Activated T-helper 17 cell treated with anti-CD3 and anti-CD28 coated beads, Interleukin-2, amount 50 U/mL, for 72 hours (primary cell): ENCODE data around the gene CRIP1. TPM values are rescaled to one million over a fixed set of nuclear protein-coding genes. Genes with fewer than 3 reads are reported as not detected.

ENCODE experiments used
- ATAC-seq: fragments of 150-1000 bp; cut with Tn5 transposase; replicated peaks from 2 replicates; pipeline ENCODE4 v1.10.0; 2021; ENCODE audit warnings: mild to moderate bottlenecking, moderate library complexity
- H3K27ac Mint-ChIP-seq: one replicate; pipeline ENCODE4 v1.8.0; 2022; ENCODE audit warnings: mixed read lengths
- H3K27me3 Mint-ChIP-seq: one replicate; pipeline ENCODE4 v1.8.0; 2022; ENCODE audit warnings: mixed read lengths
- H3K36me3 Mint-ChIP-seq: one replicate; pipeline ENCODE4 v1.8.0; 2022; ENCODE audit warnings: low read depth, mild to moderate bottlenecking, mixed read lengths
- H3K4me1 Mint-ChIP-seq: one replicate; pipeline ENCODE4 v1.8.0; 2022; ENCODE audit warnings: mixed read lengths
- H3K4me3 Mint-ChIP-seq: one replicate; pipeline ENCODE4 v1.8.0; 2022; ENCODE audit warnings: mild to moderate bottlenecking, mixed read lengths
- H3K9me3 Mint-ChIP-seq: one replicate; pipeline ENCODE4 v1.8.0; 2022; ENCODE audit warnings: mixed read lengths
- total RNA-seq, 2 donors: library from RNA; stranded (reverse); gene quantifications; one replicate each; pipeline ENCODE4 v1.2.3, GENCODE V29; 2022

The CRIP1 gene
- total RNA-seq, 2 donors from 2014 or later = 271 to 358 TPM

DNA sequence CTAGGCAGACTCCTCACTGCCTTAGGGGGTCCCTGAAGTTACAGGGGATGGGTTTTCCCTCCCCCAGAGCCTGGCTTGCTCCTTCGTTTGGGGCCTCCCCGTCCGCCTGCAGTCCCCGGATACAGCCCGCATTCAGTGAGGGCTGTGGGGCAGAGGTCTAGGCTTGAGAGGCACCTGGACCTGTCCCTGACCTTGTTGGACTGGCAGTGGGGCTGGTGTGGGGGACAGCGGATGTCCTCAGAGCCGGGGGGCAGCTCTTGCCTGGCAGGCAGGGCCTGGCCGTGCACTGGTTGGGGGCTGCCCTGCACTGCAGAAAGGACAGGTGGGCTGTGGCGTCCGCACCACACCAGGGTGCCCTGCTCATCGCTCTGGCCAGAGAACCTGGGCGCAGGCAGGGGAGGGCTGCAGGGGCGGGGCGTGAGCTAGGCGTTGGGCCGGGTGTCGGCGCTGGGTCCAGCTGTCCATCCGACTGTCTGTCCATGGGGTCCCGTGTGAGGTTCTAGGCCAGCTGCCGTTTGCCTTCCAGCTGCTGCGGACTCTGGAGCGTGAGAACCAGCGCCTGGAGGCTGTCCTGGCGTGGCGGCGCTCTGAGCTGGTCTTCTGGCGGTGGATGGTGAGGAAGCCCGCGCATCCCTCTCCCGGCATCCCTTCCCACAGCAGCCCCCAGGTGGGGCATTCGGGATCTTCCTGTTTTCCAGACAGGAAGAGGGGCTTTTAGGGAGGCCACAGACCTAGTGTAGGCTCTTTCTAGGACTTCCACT is 10.3 kb downstream of the CRIP1 start:
- Mint-ChIP-seq H3K4me1 (no peaks in the 10 kb centered on the region), H3K27me3 (no peaks in the 10 kb centered on the region), H3K36me3 (peaks cover under 1% of the 10 kb centered on the region), H3K4me3 (no peak overlapping the region), H3K27ac (no peak overlapping the region), H3K9me3 (no peaks in the 10 kb centered on the region)
- no peak for ATAC-seq

DNA sequence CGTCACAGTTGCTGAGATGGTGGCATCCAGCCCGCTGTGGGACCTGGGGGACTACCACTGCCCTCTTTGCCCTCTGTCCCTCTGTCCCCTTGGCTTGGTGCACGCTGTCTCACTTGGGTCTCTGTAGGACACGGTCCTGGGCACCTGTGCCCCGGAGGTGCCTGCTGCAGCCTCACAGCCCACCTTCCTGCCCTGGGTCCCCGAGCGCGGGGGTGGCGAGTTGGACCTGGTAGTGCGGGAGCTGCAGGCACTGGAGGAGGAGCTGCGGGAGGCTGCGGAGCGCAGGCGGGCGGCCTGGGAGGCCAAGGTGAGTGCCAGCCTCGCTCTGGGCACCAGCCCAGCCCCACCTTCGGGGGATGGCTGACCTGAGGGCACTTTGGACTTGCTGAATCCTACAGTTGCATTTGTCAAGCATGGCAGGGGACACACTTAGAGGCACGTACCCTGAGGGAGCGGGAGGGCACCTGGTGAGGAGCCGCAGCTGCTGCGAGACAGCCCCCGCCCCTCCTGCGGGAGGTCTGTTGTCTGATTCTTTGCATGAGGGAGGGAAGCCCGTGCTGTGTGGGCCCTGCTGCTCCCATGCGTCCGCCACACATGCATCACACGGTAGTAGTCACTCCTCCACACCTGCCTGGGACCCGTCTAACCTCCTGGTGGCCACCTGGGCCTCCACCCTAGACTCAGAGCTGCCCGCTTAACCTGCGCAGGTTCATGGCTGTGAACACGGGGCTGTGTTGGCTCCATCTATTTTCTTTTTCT is 11.2 kb downstream of the CRIP1 start:
- no peak for ATAC-seq
- Mint-ChIP-seq H3K36me3 (no peaks in the 10 kb centered on the region), H3K4me1 (no peaks in the 10 kb centered on the region), H3K4me3 (no peak overlapping the region), H3K9me3 (no peaks in the 10 kb centered on the region), H3K27ac (no peak overlapping the region), H3K27me3 (no peaks in the 10 kb centered on the region)

DNA sequence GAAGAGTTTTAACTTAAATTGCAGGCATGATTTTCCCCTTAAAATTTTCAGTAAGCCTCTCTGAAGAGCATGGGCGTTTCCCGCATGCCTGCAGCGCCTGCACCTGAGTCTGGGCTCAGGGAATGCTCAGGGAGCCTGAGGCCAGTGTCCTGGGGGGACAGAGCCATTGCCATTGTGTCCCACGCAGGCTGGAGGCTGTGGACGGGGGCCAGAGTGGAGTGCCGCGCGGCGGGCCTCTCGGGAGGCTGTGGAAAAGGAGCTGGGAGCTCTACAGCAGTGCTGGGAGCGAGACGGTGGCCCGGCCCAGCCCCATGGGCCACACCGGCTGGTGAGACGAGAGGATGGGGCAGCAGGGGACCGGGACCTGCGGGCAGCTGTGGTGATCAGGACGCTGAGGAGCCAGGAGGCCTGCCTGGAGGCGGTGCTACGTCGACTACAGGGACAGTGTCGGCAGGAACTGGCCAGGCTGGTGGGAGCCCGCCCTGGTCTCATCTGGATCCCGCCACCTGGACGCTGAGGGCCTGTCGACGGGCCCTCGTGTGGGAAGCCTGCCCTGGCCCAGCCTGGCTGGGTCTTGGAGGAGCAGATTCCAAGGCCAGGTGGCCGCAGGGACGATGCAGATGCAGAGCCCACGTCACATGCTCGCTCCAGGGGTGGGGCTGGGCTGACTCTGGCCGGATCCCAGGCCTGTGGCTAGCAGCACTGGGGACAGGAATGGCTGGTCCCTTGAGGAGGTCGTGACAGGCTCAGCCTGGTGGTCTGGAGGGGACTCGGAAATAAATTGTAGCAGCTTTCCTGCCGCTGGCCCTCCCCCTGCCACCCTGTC is 12.0 kb downstream of the CRIP1 start:
- Mint-ChIP-seq H3K36me3 (no peaks in the 10 kb centered on the region), H3K4me1 (no peaks in the 10 kb centered on the region), H3K4me3 (no peak overlapping the region), H3K27ac (no peak overlapping the region), H3K9me3 (no peaks in the 10 kb centered on the region), H3K27me3 (no peaks in the 10 kb centered on the region)
- no peak for ATAC-seq

GRCh38 chr14:105499256-105500035 is 12.8 kb downstream of the CRIP1 start:
- Mint-ChIP-seq H3K27me3 (no peaks in the 10 kb centered on the region), H3K36me3 (no peaks in the 10 kb centered on the region), H3K27ac (no peak overlapping the region), H3K9me3 (no peaks in the 10 kb centered on the region), H3K4me1 (no peaks in the 10 kb centered on the region), H3K4me3 (no peak overlapping the region)
- ATAC-seq = no peak

- no peak overlapping the region for H3K4me3 Mint-ChIP-seq
- H3K4me1 Mint-ChIP-seq = no peaks in the 10 kb centered on the region
- H3K27me3 Mint-ChIP-seq = no peaks in the 10 kb centered on the region
- H3K9me3 Mint-ChIP-seq = no peaks in the 10 kb centered on the region
- no peak overlapping the region for H3K27ac Mint-ChIP-seq
- no peak for ATAC-seq
- no peaks in the 10 kb centered on the region for H3K36me3 Mint-ChIP-seq
These were observed 13.5 kb downstream of the CRIP1 start for GRCh38 chr14:105500036-105500725.

- Mint-ChIP-seq H3K27me3 (no peaks in the 10 kb centered on the region), H3K4me1 (no peaks in the 10 kb centered on the region), H3K4me3 (no peak overlapping the region), H3K27ac (no peak overlapping the region), H3K9me3 (no peaks in the 10 kb centered on the region), H3K36me3 (no peaks in the 10 kb centered on the region)
- ATAC-seq = no peak
These were observed 14.0 kb downstream of the CRIP1 start for GRCh38 chr14:105500726-105501101.

- no peak for ATAC-seq
- H3K4me1 Mint-ChIP-seq = no peaks in the 10 kb centered on the region
These were observed 15.0 kb downstream of the CRIP1 start for GRCh38 chr14:105501504-105502291.

GRCh38 chr14:105502446-105503295 is 16.0 kb downstream of the CRIP1 start:
- H3K27ac Mint-ChIP-seq = no peak overlapping the region
- no peaks in the 10 kb centered on the region for H3K9me3 Mint-ChIP-seq
- no peak for ATAC-seq
- no peaks in the 10 kb centered on the region for H3K4me1 Mint-ChIP-seq
- no peak overlapping the region for H3K4me3 Mint-ChIP-seq
- H3K27me3 Mint-ChIP-seq = no peaks in the 10 kb centered on the region
- H3K36me3 Mint-ChIP-seq = no peaks in the 10 kb centered on the region

More at GRCh38 chr14:105501504-105502291, 15.0 kb downstream of the CRIP1 start:
- H3K27me3 Mint-ChIP-seq = no peaks in the 10 kb centered on the region
- no peaks in the 10 kb centered on the region for H3K36me3 Mint-ChIP-seq
- H3K4me3 Mint-ChIP-seq = no peak overlapping the region
- no peaks in the 10 kb centered on the region for H3K9me3 Mint-ChIP-seq
- H3K27ac Mint-ChIP-seq = no peak overlapping the region

DNA sequence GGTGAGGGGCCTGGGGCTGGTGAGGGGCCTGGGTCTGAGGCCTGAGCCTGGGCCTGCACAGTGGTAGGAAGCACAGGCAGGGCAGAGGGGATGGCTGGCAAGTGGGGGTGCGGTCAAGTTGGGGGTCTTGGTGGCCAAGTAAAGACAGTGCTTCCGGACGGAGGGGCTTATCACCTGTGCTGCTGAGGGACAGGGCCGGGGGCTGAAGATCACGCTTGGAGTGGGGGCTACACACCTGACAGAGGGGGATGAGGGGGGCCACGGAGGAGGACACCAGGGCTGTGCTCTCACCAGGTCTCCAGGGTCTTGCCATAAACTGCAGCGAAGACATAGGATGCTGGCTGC is 16.6 kb downstream of the CRIP1 start:
- no peaks in the 10 kb centered on the region for H3K9me3 Mint-ChIP-seq
- no peak for ATAC-seq
- H3K4me3 Mint-ChIP-seq = no peak overlapping the region
- no peaks in the 10 kb centered on the region for H3K36me3 Mint-ChIP-seq
- no peaks in the 10 kb centered on the region for H3K4me1 Mint-ChIP-seq
- no peaks in the 10 kb centered on the region for H3K27me3 Mint-ChIP-seq
- H3K27ac Mint-ChIP-seq = no peak overlapping the region

DNA sequence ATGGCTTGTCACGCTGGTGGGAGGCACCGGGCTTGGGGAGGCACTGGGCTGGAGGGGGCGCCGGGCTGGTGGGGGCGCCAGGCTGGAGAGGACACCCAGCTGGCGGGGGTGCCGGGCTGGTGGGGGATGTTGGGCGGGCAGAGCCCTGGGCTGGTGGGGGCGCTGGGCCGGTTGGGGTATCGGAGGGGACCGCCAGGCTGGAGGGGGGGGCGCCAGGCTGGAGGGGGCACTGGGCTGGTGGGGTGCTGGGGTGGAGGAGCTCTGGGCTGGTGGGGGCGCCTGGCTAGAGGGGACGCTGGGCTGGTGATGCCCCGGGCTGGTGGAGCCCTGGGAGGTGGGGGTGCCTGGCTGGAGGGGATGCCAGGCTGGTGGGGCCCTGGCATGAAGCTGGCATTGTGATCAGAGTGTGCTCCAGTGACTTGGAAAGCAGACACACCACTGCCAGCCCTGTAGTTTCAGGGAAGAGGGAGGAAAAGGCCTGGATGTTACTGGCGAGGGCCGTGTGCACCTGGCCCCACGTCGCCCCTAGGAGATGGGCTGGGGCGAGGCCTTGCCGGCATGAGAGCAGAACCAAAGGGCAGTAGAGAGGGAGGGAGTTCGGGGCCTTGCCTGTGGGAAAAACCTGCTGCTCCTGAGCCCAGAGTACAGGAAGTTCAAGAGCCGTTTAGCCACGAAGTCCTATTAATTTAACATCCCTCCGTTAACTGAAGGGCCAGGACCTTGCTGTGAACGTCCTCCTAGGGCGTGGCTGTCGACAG is 17.4 kb downstream of the CRIP1 start:
- Mint-ChIP-seq H3K27ac (no peak overlapping the region), H3K36me3 (no peaks in the 10 kb centered on the region), H3K4me1 (no peaks in the 10 kb centered on the region), H3K4me3 (no peak overlapping the region), H3K9me3 (no peaks in the 10 kb centered on the region), H3K27me3 (peaks cover 4% of the 10 kb centered on the region)
- no peak for ATAC-seq

DNA sequence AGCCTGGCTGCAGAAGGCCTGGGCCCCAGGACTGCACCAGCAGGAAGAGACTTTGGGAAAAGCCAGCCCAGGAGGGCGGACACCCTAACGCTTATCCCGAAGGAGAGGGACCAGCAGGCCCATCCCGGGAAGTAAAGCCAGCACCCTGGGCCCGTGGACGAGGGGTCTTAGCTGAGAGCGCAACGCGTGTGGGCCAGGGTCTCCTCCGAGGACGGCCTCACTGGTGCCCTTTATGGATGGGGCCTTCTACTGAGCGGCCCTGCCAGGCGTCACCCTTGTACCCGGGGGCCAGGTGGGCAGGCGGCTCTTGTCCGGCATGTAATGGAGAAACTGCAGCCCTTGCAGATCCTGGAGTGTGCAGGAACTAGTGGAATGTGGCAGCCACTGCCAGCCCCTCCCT is 18.4 kb downstream of the CRIP1 start:
- Mint-ChIP-seq H3K4me3 (no peak overlapping the region), H3K27me3 (peaks cover 4% of the 10 kb centered on the region), H3K4me1 (no peaks in the 10 kb centered on the region), H3K36me3 (no peaks in the 10 kb centered on the region), H3K9me3 (no peaks in the 10 kb centered on the region), H3K27ac (no peak overlapping the region)
- ATAC-seq = no peak

DNA sequence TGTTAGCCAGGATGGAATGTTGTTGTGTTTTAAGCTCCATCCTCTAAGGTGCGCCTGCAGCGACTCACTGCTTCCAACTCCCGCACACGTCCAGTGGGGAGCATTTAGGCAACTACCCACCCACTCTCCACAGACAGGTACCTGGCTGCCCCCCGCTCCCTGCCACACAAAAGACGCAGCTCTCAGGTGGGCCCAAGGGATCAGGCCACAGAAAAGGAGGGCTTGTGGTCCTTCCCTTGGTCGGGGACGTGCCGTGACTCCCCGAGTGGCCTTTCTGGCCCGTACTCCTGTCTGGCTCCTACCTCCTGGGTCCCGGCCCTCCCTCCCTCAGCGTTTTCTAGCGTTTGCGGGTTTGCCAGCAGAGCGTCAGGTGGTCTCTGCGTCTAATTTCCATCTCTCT is 20.6 kb downstream of the CRIP1 start:
- Mint-ChIP-seq H3K4me1 (no peaks in the 10 kb centered on the region), H3K36me3 (no peaks in the 10 kb centered on the region), H3K27ac (no peak overlapping the region), H3K27me3 (peaks cover 7% of the 10 kb centered on the region), H3K4me3 (no peak overlapping the region), H3K9me3 (no peaks in the 10 kb centered on the region)
- ATAC-seq = no peak
